ENCODE data around the gene FOSL2.

FOSL2 gene

DNA sequence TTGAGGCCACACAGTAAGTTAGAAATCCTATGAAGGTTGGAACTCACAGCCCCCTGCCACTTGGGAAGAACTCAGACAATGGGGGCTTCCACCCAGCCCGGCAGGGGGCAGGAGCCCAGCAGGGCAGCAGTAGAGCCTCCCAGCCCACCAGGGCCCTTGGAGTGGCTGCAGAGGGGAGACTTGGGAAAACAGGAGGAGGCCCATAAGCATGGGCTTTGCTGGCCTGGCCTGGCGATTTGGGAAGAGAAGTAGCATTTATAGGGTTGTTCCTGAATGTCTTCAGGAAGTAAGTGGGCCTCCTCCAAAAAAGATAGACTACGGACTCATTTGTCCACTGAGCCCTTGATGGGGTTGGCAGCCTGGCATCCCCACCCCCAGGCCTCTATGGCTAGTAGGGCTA lies 17.4 kb upstream of the FOSL2 start:
- no peak for DNase-seq (ENCODE audit: low read depth in 2 of 2)

- DNase-seq (ENCODE audit: low read depth in 2 of 2), result no peak
These were observed 16.7 kb upstream of the FOSL2 start for GRCh38 chr2:28375742-28376631.

- DNase-seq (ENCODE audit: low read depth in 2 of 2), result no peak
These were observed 15.4 kb upstream of the FOSL2 start for GRCh38 chr2:28377195-28377816.

- DNase-seq (ENCODE audit: low read depth in 2 of 2), result no peak
These were observed 14.5 kb upstream of the FOSL2 start for GRCh38 chr2:28377984-28378678.

DNA sequence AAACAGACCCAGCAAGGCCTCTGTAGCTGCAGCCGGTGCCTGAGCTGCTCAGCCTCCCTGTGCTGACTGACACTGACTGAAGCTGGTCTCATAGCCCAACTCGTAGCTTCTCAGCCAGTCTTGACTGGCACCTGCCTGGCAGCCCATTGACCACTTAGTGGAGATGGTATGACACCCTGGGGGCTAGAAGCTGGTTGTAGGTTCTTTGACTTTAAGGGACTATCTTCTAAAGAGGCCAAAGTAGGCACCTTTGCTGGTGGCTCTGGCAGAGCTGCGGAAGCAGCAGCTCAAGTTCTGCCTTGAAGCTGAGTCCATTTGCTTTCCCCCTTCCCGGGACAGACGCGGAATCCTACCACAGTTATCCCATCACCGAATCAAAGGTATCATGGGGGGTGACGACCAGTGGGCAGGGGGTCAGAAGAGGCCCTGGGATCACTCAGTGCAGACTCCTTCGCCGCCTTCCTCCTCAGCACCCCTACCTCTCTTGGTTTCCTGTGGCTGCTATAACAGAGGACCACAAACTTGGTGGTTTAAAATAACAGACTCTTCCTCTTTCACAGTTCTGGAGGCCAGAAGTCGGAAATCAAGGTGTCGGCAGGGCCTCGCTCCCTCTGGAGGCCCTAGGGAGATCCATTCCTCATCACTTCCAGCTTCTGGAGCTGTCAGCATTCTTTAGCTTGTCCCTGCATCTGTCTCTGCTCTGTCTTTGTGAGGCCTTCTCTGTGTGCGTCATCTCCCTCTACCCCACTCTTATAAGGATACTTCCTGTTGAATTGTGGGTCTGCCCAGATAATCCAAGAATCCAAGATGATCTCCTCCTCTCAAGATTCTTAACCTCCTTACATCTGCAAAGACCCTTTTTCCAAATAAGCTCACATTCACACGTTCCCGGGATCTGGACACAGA lies 13.7 kb upstream of the FOSL2 start:
- DNase-seq (ENCODE audit: low read depth in 2 of 2), result no peak

DNA sequence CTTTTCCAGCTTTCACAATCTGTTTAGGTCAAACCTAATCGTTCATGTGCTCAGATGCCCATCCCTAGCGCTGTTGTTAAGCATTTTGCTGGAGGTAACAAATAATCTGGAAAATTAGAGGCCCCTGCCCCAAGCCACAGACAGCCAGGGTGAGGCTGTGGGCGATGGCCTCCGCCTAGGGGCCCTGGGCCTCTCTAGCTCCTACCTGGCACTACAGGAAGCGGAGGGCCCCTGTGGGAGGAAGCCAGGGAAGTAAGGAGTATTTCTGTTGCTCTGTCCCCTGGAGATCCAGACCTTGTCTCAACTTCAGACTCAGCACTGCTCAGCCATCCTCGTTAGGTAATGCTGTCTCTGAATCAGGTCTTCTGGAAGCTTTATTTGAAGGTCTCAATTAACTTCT lies 12.4 kb upstream of the FOSL2 start:
- no peak for DNase-seq (ENCODE audit: low read depth in 2 of 2)

- no peak for DNase-seq (ENCODE audit: low read depth in 2 of 2)
These were observed 11.2 kb upstream of the FOSL2 start for GRCh38 chr2:28381225-28382180.

DNA sequence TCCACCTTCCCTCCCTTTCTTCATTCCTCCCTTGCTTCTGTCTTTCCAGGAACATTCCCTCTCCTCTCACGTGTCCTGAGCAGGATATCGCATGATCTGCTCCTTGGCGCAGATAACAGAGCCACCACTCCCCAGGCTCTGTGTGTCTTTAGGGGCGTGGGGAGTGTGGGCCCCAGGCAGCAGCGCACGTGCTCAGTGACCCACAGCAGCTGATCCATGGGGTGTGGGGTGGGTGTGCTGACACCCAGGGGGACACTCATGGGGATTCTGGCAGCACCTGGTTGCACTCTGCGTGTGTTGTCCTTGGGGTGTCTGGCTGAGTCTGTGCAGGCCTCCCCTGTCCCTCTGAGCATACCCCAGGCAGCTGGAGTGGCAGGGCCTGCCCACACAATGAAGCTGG lies 9.9 kb upstream of the FOSL2 start:
- no peak for DNase-seq (ENCODE audit: low read depth in 2 of 2)

GRCh38 chr2:28387082-28387960 lies 5.3 kb upstream of the FOSL2 start:
- DNase-seq (ENCODE audit: low read depth in 2 of 2), result no peak

DNA sequence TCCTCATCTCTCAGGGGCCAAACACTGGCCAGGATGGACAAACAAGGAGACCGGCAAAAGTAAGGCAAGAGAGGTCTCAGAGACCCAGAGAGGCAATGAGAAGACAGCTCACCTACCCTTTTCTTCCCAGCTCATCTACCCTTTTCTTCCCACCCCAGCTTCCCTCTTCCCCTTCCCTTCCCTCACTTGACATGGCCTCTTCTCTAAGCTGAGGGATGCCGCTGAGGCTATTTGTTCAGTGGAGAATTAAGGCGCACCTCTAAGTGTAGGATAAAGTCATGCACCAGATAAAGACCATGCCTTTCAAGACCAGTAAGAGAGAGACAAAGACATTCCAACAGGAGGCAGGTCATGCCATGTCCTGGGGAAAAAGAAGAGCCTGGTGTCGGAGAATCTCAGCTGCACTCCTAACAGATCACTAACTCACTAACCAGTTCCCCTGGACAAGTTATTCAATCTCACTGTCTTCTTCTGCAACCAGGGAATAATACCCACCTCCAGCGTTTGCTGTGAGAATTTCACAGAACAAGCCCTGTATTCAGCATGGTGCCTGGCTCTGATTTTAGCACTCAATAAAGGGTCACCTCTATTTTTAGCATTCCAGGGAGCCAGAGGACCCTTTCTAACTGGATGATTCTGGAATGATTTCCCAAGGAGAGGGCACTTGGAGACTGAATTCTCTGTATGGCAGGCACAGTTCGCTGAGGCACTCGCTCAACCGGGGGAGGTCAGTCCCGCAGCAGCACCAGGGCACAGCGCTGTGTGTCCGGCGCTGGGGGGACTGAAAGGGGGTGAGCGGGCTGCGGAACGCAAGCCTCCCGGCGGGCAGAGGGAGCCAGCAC lies 3.0 kb upstream of the FOSL2 start:
- no peak for DNase-seq (ENCODE audit: low read depth in 2 of 2)

- peak; percentile 86 to 96 for DNase-seq (ENCODE audit: low read depth in 2 of 2)
These were observed 2.4 kb upstream of the FOSL2 start for GRCh38 chr2:28390241-28390745.

DNA sequence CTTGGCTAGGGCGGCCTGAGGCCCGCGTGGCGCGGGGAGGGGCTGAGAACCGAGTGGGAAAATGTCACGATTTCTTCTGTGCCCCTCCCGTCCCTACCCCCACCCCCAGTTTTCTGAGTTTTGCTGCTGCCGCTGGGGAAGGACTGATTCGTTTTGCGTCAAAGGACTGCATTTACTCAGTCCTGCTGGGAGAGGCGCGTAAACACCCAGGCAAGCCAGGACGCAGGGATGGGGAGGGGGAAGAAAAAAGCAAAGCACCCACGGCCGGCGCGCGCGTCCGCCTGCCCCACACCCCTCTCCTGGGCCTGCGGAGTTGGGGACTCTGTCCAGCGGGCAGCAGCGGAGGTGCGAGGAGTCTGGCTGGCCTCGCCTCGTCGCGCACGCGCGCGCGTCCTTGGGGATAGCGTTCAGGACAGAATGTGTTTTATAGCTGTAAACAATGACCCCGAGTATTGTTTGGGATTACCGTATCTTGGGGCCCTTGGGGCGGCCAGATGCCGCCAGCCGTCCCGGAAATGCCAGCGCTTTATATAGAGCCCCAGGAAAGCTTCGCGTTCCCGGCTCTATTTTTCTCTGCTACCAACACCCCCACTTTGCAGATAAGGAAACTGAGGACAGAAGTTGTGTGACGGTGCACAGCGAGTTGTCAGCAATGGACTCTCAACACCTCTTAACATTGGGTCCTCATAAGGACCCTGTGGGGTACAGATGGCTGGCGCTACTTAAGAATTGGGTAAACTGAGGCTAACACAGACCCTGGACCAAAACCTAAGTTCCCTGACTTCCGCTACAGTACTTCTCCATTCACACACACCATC lies 1.7 kb upstream of the FOSL2 start:
- no peak for DNase-seq (ENCODE audit: low read depth in 2 of 2)

GRCh38 chr2:28391564-28392296 lies 928 bp upstream of the FOSL2 start:
- DNase-seq (ENCODE audit: low read depth in 2 of 2), result peak; percentile 66 to 81

GRCh38 chr2:28393114-28393836 lies 617 bp downstream of the FOSL2 start:
- peak in 1 of 2 donors; percentile 52 for DNase-seq (ENCODE audit: low read depth in 2 of 2)

DNA sequence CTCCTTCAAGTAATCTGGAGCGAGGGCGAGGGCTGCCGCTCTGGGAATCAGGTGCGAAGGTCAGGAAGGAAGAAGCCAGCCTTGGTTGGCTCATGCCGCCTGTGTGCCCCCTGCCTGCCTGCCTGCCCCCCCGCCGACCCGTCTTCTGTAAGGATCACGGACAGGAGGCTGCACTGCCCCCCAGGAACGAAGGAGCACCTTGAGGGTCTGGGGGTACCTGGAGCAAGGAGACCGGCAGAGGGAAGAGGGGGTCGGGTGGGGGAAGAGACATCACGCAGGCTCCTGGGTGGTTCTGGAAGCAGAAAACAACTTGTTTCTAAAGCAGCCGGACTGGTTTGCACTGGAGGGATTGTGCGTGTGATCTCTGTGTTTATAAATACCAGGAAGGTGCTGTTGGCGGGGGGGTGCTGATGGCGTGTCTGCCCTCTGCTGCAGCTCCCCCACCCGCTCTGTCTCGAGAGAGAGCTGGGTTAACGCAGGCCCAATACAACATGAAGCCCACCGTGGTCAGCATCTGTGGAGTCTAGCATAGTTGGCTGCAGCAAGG lies 1.7 kb downstream of the FOSL2 start:
- no peak for DNase-seq (ENCODE audit: low read depth in 2 of 2)

DNA sequence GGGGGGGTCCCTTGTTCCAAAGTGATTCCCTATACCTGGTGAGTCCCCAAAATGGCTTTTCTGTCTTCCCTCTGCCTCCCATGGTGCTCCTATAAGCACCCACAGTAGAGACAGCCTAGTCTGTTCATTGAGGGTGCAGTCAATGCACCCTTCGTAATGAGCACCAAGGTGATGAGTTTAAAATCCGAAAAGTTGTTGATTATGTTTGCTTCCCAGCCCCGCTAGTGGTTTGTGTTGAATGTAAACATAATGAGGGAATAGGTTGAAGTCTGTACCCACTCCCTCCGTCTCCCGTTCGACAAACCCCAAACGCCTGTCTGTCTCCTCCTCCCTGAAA lies 2.3 kb downstream of the FOSL2 start:
- DNase-seq (ENCODE audit: low read depth in 2 of 2), result no peak
